ENCODE measurements around the gene APH1B. TPM values are rescaled to one million over a fixed set of nuclear protein-coding genes. Genes with fewer than 3 reads are reported as not detected.

The APH1B gene
- total RNA-seq, 1 donor: 17.7 TPM

DNA sequence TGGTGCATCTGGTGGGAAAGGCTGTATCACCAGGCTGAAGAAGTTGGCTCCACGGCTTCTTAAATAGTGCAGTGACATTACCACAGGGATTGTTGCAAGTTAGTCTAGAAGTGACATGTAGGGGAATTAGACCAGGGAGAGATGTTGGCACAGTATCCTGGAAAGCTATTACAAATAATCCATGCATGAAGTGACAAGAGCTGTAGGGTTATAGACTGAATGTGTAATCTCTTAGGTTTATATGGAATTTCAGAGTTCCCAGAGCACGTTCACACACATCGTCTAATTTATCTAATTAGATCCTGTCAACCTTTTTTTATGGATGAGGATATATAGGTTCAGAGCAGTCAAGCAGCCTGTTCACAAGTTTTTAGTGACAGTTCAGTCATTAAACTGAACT, 37.3 kb upstream of the APH1B start:
- H3K4me2 ChIP-seq (ENCODE audit: insufficient read depth, low read length): no peak overlapping the region
- no peak for DNase-seq (ENCODE audit: insufficient read length, low spot score, missing footprints)
- peaks cover 59% of the 10 kb centered on the region for H3K79me2 ChIP-seq (ENCODE audit: insufficient read depth, low read length)
- peaks cover 5% of the 10 kb centered on the region for H3K36me3 ChIP-seq (ENCODE audit: insufficient read depth, low read length)
- H3K9me3 ChIP-seq (ENCODE audit: low read depth, low read length): no peaks in the 10 kb centered on the region
- H3K4me1 ChIP-seq (ENCODE audit: insufficient read depth, low read length): peaks cover 56% of the 10 kb centered on the region
- H2AFZ ChIP-seq (ENCODE audit: low read length): no peak overlapping the region
- H3K4me3 ChIP-seq (ENCODE audit: insufficient read depth, low read length): no peak overlapping the region
- no peak overlapping the region for H3K27ac ChIP-seq (ENCODE audit: low read depth, low read length)
- H3K27me3 ChIP-seq (ENCODE audit: insufficient read depth, low read length): no peaks in the 10 kb centered on the region
- no peaks in the 10 kb centered on the region for H4K20me1 ChIP-seq (ENCODE audit: insufficient read depth, low read length)
- TF ChIP-seq, protein P1, sequence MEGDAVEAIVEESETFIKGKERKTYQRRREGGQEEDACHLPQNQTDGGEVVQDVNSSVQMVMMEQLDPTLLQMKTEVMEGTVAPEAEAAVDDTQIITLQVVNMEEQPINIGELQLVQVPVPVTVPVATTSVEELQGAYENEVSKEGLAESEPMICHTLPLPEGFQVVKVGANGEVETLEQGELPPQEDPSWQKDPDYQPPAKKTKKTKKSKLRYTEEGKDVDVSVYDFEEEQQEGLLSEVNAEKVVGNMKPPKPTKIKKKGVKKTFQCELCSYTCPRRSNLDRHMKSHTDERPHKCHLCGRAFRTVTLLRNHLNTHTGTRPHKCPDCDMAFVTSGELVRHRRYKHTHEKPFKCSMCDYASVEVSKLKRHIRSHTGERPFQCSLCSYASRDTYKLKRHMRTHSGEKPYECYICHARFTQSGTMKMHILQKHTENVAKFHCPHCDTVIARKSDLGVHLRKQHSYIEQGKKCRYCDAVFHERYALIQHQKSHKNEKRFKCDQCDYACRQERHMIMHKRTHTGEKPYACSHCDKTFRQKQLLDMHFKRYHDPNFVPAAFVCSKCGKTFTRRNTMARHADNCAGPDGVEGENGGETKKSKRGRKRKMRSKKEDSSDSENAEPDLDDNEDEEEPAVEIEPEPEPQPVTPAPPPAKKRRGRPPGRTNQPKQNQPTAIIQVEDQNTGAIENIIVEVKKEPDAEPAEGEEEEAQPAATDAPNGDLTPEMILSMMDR (IDR thresholded peaks at IDR 0.05; ENCODE audit: extremely low read depth, low read depth, low read length): no peak

DNA sequence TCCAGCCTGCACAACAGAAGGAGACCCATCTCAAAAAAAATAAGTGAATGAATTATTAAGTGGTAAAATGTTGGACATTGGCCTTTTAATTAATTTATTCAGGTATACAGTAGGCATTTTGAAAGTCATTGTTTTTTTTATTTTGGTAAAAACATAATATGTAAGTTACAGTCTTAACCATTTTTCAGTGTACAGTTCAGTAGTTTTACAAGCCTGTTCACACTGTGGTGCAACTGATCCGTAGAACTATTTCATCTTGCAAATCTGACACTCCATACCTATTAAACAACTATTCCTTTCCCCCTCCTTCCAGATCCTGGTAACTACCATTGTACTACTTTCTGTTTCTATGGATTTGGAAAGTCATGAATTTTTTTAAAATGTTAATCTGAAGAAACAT, 36.1 kb upstream of the APH1B start:
- no peak for DNase-seq (ENCODE audit: insufficient read length, low spot score, missing footprints)
- Histone ChIP-seq H3K27ac (ENCODE audit: low read depth, low read length) (no peak overlapping the region), H3K4me1 (ENCODE audit: insufficient read depth, low read length) (peaks cover 51% of the 10 kb centered on the region), H3K9me3 (ENCODE audit: low read depth, low read length) (no peaks in the 10 kb centered on the region), H3K4me3 (ENCODE audit: insufficient read depth, low read length) (no peak overlapping the region), H3K27me3 (ENCODE audit: insufficient read depth, low read length) (no peaks in the 10 kb centered on the region), H4K20me1 (ENCODE audit: insufficient read depth, low read length) (no peaks in the 10 kb centered on the region), H2AFZ (ENCODE audit: low read length) (no peak overlapping the region), H3K4me2 (ENCODE audit: insufficient read depth, low read length) (no peak overlapping the region), H3K79me2 (ENCODE audit: insufficient read depth, low read length) (peaks cover 53% of the 10 kb centered on the region), H3K36me3 (ENCODE audit: insufficient read depth, low read length) (peaks cover 10% of the 10 kb centered on the region)
- TF ChIP-seq, protein P1 (IDR thresholded peaks at IDR 0.05; ENCODE audit: extremely low read depth, low read depth, low read length): no peak

DNA sequence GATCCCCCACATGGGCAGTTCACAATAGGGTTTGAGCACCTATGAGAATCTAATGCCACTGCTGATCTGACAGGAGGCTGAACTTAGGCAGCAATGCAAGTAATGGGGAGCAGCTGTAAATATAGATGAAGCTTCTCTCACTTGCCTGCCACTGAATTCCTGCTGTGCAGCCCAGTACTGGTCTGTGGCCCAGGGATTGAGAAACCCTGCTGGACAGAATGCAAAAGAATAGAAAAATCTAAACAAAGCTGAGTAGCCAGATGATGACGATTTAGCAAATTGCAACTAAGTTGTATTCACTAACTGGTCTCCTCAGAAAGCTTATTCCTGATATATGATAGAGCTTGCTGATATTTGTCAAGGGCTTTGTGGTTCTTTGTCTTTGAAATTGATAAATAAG, 34.3 kb upstream of the APH1B start:
- Histone ChIP-seq H3K79me2 (ENCODE audit: insufficient read depth, low read length) (peaks cover 39% of the 10 kb centered on the region), H3K4me2 (ENCODE audit: insufficient read depth, low read length) (no peak overlapping the region), H3K4me1 (ENCODE audit: insufficient read depth, low read length) (peaks cover 58% of the 10 kb centered on the region), H3K9me3 (ENCODE audit: low read depth, low read length) (no peaks in the 10 kb centered on the region), H3K36me3 (ENCODE audit: insufficient read depth, low read length) (peaks cover 16% of the 10 kb centered on the region), H2AFZ (ENCODE audit: low read length) (no peak overlapping the region), H3K4me3 (ENCODE audit: insufficient read depth, low read length) (no peak overlapping the region), H3K27me3 (ENCODE audit: insufficient read depth, low read length) (no peaks in the 10 kb centered on the region), H3K27ac (ENCODE audit: low read depth, low read length) (peak overlapping the region; percentile 72), H4K20me1 (ENCODE audit: insufficient read depth, low read length) (no peaks in the 10 kb centered on the region)
- DNase-seq (ENCODE audit: insufficient read length, low spot score, missing footprints): no peak
- TF ChIP-seq, protein P1 (IDR thresholded peaks at IDR 0.05; ENCODE audit: extremely low read depth, low read depth, low read length): no peak

DNA sequence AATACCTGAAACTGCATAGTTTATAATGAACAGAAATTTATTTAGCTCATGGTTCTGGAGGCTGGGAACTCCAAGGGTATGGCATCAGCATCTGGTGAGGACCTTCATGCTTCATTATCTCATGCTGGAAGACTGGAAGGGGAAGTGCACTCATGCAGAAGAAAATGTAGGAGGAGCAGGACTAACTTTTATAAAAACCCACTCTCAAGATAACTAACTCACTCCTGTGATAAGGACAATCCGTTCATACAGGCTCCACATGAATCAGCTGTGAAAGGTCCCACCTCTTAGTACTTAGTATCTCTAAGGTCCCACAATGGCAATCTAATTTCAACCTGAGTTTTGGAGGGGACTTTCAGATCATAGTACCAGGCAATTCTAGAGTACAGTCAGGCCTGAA, 33.6 kb upstream of the APH1B start:
- Histone ChIP-seq H3K4me1 (ENCODE audit: insufficient read depth, low read length) (peaks cover 52% of the 10 kb centered on the region), H3K9me3 (ENCODE audit: low read depth, low read length) (no peaks in the 10 kb centered on the region), H2AFZ (ENCODE audit: low read length) (no peak overlapping the region), H3K4me2 (ENCODE audit: insufficient read depth, low read length) (no peak overlapping the region), H3K27me3 (ENCODE audit: insufficient read depth, low read length) (no peaks in the 10 kb centered on the region), H3K27ac (ENCODE audit: low read depth, low read length) (peak overlapping the region; percentile 72), H3K4me3 (ENCODE audit: insufficient read depth, low read length) (no peak overlapping the region), H4K20me1 (ENCODE audit: insufficient read depth, low read length) (no peaks in the 10 kb centered on the region), H3K79me2 (ENCODE audit: insufficient read depth, low read length) (peaks cover 36% of the 10 kb centered on the region), H3K36me3 (ENCODE audit: insufficient read depth, low read length) (peaks cover 16% of the 10 kb centered on the region)
- TF ChIP-seq, protein P1 (IDR thresholded peaks at IDR 0.05; ENCODE audit: extremely low read depth, low read depth, low read length): no peak
- no peak for DNase-seq (ENCODE audit: insufficient read length, low spot score, missing footprints)
